Measurements from ENCODE around the gene TXNDC17. TPM values are rescaled to one million over a fixed set of nuclear protein-coding genes. Genes with fewer than 3 reads are reported as not detected.
A peak's percentile ranks its signal among the peaks of the same experiment; 100 is the strongest.
"Not testable (repeated sequence)": the region's sequence is repeated elsewhere in the genome, so short reads cannot be mapped to it uniquely, and the experiment has no call there.

The TXNDC17 gene
- 100 to 1,000 TPM in 2 of 4 donors, 10 to 100 TPM in 2; 56.9 to 149 (median 98.0) TPM for total RNA-seq

- DNase-seq (ENCODE audit: low spot score in 2 of 2), result peak; percentile 85 to 98
- H3K4me3 ChIP-seq (ENCODE audit: low read depth, poor library complexity, severe bottlenecking), result peak within 1 kb of the TSS; percentile 81
- WGBS, 2 donors, result 0 to 1% methylated on average over 40 to 45 of the region's 52 CpGs
- no peak for TF ChIP-seq CTCF (IDR thresholded peaks at IDR 0.05)
- TF ChIP-seq POLR2A (IDR thresholded peaks at IDR 0.05), result no peak
- intact Hi-C loops (cut with DNase I; ENCODE audit: low total_unique reads), result no loop called here
These were observed at the start of gene TXNDC17, which contains the start of gene KIAA0753 for GRCh38 chr17:6640536-6641246. TXNDC17 (plus strand) TSS chr17:6641060; CDS start chr17:6641083, 23 bp downstream. KIAA0753 (minus strand) TSS chr17:6640711; CDS start chr17:6635103, 5,608 bp downstream.

GRCh38 chr17:6591599-6592158 is 49.2 kb upstream of the TXNDC17 start:
- whole genome bisulfite sequencing, 2 donors, result 56 to 79% methylated on average over 7 of the region's 7 CpGs
- no peak for TF ChIP-seq POLR2A (IDR thresholded peaks at IDR 0.05)
- no peak for TF ChIP-seq CTCF (IDR thresholded peaks at IDR 0.05)
- H3K4me3 ChIP-seq (ENCODE audit: low read depth, poor library complexity, severe bottlenecking), result no peak overlapping the region
- intact Hi-C loops (cut with DNase I; ENCODE audit: low total_unique reads), result no loop called here
- no peak for DNase-seq (ENCODE audit: low spot score in 2 of 2)

GRCh38 chr17:6592173-6592572 is 48.7 kb upstream of the TXNDC17 start:
- intact Hi-C loops (cut with DNase I; ENCODE audit: low total_unique reads), result no loop called here
- 92 to 97% methylated on average over 6 of the region's 6 CpGs for WGBS, 2 donors
- TF ChIP-seq CTCF (IDR thresholded peaks at IDR 0.05), result no peak
- no peak for TF ChIP-seq POLR2A (IDR thresholded peaks at IDR 0.05)
- DNase-seq (ENCODE audit: low spot score in 2 of 2), result no peak
- no peak overlapping the region for H3K4me3 ChIP-seq (ENCODE audit: low read depth, poor library complexity, severe bottlenecking)

- DNase-seq (ENCODE audit: low spot score in 2 of 2); H3K4me3 ChIP-seq (ENCODE audit: low read depth, poor library complexity, severe bottlenecking); intact Hi-C loops (cut with DNase I; ENCODE audit: low total_unique reads): not testable (repeated sequence)
- WGBS, 2 donors, result 92 to 95% methylated on average over 14 of the region's 14 CpGs
These were observed 47.5 kb upstream of the TXNDC17 start for GRCh38 chr17:6593371-6593770.

GRCh38 chr17:6596081-6596480 is 44.8 kb upstream of the TXNDC17 start:
- WGBS, 2 donors, result 94 to 95% methylated on average over 7 of the region's 7 CpGs
- TF ChIP-seq CTCF (IDR thresholded peaks at IDR 0.05), result no peak
- DNase-seq (ENCODE audit: low spot score in 2 of 2), result no peak
- intact Hi-C loops (cut with DNase I; ENCODE audit: low total_unique reads), result no loop called here
- no peak overlapping the region for H3K4me3 ChIP-seq (ENCODE audit: low read depth, poor library complexity, severe bottlenecking)

- intact Hi-C loops (cut with DNase I; ENCODE audit: low total_unique reads), result no loop called here
- H3K4me3 ChIP-seq (ENCODE audit: low read depth, poor library complexity, severe bottlenecking), result no peak overlapping the region
These were observed 44.3 kb upstream of the TXNDC17 start for GRCh38 chr17:6596511-6596910.

More at GRCh38 chr17:6596511-6596910, 44.3 kb upstream of the TXNDC17 start:
- DNase-seq (ENCODE audit: low spot score in 2 of 2), result no peak
- WGBS, 2 donors, result 80% methylated on average over 2 of the region's 2 CpGs
- TF ChIP-seq POLR2A (IDR thresholded peaks at IDR 0.05) (no peak), CTCF (IDR thresholded peaks at IDR 0.05) (no peak)
